CD4-positive, alpha-beta T cell treated with Interleukin-1 beta for 1 hour (primary cell): ENCODE data around the gene AGBL3.
"Not testable (repeated sequence)": the region's sequence is repeated elsewhere in the genome, so short reads cannot be mapped to it uniquely, and the experiment has no call there.

Experiments used
- DNase-seq, 2 donors: peaks; one replicate each; pipeline ENCODE4 v3.0.0-alpha.2; 2020 to 2022

Gene AGBL3

DNA sequence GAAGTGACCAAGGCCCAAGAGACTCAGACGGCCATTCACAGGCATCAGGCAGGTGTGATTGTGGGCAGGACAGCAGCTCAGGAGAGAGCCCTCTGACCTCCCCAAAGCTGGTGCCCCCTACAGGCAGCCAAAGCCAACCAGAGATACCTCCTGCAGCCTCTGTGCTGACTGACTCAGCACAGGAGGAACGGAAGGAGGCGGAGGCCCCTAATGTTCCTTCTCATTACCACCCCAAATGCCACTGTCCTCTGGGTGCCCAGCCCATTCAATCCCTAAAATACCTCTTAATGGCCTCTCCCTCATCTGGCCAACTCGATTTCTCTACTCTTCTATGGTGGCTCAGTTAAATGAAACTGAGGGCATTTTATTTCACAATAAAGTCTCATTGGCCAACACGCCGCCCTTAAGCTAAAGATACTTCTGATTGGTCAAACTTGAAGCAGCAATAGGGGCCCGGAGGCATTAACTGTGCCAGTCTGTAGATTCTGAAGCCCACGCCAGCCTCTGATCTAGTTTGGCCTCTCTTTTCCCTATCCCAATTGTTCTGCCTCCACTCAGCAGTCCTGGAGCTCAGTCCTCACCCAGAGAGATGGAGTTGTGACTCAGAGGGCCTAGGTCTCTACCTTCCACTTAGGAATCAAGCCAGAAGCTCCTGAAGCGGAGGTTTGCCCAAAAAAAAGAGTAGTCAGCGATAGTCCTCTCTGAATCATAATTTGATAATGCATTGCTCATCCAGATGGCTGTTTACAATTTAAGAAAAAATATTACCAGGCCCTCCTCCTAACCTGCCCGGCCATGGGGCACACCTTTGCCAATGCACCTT is 183.0 kb downstream of the AGBL3 start:
- peak; percentile 71 to 72 for DNase-seq

GRCh38 chr7:135169964-135170273 is 183.6 kb downstream of the AGBL3 start:
- DNase-seq, result no peak

DNA sequence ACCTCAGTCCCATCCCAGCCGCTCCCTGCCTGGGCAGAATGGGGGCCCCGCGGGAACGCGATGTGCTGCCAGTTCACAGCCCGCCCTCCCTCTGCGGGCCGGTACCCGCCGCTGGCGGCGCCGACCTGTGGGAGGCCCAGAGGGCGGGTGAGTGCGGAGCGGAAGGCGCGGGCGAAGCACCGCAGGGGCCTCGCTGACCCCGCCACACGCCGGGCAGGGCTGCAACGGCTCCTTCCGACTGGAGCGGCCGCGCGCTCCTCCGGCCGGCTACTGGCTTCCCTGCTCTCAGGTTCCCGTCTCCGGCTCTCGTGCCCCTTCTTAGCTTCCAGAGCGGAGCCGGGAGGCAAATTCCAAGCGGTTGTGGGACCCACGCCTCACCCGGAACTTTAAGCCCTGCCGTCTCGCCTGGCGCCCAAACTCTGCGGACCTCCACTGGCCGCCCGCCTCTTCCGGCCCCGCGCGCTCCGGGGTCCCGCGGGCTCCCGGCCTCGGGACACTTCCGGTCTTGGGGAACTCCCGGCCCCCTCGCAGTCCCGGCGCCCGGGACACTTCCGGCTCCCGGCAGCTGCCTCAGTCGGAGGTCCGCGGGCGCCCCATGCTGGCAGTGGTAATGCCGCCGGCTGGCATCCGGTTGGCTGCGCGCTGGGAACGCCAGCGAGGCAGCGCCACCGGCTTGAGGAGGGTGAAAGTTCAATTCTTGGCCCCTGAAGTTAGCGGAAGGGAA is 184.1 kb downstream of the AGBL3 start, which contains the start of gene CYREN:
CYREN (minus strand) TSS at position 434 of the 724 bp plus-strand sequence. CDS start 1,785 bp downstream, outside the sequence.
- peak; percentile 91 to 92 for DNase-seq

- not testable (repeated sequence) for DNase-seq
Measured at GRCh38 chr7:135170998-135171481, 184.7 kb downstream of the AGBL3 start.

DNA sequence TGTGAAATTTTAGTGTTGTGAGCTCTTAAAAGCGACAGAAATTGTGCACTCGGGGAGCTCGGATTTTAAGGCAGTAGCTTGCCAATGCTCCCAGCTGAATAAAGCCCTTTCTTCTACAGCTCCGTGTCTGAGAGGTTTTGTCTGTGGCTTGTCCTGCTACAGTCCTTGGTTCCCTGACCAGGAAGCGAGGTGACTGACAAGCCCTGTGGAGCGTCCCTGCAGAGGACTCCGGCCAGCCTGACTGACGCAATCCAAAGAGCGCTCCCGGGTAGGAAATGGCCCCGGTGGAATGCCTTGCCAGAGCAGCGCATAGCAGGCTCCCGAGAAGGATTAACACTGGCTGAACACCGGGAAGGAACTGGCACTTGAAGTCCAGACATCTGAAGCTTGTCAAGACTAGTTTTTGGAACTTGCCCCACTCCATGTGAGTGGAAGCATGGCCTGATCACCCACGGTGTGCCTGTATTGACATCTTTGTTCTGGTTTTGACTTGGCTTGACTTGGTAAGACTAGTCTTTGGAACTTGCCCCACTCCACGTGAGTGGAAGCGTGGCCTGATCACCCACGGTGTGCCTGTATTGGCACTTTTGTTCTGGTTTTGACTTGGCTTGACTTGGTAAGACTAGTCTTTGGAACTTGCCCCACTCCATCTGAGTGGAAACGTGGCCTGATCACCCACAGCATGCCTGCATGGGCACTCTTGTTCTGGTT is 185.4 kb downstream of the AGBL3 start:
- not testable (repeated sequence) for DNase-seq

DNA sequence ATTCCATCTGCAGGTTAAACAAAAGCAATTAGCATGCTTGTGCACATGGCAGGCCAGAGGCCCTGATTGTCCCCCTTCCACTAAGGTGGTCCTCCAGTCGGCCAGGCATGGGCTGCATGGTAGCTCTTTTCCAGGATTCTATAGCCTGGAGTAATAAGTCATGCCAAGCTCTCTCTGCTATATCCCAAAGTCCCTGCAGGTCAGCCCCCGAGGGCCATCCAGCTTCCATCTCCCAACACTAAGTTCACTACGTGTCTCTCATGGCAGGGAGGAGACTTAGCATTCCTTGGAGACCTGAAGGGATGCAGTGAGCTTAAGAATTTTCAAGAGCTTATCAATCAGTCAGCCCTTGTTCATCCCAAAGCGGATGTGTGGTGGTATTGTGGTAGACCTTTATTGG is 187.6 kb downstream of the AGBL3 start:
- not testable (repeated sequence) for DNase-seq

GRCh38 chr7:135174941-135175340 is 188.6 kb downstream of the AGBL3 start:
- DNase-seq, result no peak

DNA sequence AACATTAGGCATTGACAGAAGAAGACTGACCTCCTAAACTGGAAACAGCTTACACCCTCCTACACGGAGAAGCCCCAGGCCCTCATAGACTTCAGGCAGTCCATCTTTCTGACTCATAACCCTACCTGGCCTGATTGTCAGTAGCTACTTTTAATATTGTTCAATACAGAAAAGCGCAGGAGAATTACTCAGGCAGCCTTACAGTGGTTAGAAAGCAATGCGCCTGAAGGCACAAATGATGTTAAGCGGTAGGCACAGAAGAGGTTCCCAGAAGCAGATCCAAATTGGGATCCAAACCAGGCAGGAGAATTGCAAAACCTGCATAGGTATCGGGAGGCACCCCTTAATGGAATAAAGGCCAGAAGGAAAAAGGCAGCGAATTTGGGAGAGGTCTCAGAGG is 189.6 kb downstream of the AGBL3 start:
- DNase-seq, result no peak

- DNase-seq, result no peak
Measured at GRCh38 chr7:135177028-135177696, 190.9 kb downstream of the AGBL3 start.

DNA sequence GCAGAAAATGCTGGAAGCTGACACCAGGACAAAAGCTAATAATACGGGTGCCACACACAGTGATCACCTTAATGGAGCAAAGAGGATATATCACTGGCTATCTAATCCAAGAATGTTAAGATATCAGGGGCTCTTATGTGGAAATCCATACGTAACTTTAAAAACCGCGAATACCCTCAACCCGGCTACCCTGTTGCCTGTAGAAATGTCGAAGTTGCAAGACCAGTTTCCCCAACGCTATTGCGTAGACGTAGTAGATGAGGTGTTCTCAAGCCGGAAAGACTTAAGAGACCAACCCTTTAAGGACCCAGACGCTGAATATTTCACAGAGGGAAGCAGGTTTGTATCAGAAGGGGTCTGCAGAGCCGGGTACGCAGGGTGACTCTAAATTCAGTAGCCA is 192.1 kb downstream of the AGBL3 start:
- DNase-seq, result no peak

GRCh38 chr7:135179321-135179925 is 193.1 kb downstream of the AGBL3 start:
- DNase-seq, result no peak

GRCh38 chr7:135180122-135180521 is 193.8 kb downstream of the AGBL3 start:
- DNase-seq, result no peak

DNA sequence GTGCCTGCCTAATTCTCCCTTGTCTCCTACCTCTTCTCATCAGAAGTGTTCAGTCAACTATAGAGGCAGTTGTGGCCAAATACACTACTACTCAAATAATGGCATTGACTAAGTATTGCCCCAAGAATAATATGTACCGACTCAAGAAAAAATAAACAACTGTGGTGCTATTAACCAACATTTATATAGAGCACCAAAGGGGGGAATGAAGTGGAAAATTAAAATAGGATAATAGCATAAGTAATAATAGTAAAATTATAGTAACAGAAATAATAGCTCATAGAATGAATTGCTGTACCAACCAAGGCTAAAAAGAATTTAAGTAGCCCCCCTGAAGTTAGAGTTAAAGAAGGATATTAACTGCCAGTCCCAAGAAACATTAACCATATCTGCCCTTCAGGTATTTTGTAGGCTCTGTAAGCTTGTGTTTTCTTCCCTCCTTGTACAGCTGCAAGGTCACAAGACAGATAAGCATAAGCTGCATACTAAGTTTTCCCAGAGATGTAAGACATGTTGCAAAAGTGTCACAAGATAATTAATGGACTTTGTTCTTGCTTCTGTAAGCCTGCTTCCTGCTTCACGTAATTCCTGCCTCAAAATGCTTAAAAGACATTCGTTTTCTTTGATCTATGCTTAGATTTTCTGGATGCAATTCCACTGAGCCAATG is 195.1 kb downstream of the AGBL3 start:
- no peak for DNase-seq

DNA sequence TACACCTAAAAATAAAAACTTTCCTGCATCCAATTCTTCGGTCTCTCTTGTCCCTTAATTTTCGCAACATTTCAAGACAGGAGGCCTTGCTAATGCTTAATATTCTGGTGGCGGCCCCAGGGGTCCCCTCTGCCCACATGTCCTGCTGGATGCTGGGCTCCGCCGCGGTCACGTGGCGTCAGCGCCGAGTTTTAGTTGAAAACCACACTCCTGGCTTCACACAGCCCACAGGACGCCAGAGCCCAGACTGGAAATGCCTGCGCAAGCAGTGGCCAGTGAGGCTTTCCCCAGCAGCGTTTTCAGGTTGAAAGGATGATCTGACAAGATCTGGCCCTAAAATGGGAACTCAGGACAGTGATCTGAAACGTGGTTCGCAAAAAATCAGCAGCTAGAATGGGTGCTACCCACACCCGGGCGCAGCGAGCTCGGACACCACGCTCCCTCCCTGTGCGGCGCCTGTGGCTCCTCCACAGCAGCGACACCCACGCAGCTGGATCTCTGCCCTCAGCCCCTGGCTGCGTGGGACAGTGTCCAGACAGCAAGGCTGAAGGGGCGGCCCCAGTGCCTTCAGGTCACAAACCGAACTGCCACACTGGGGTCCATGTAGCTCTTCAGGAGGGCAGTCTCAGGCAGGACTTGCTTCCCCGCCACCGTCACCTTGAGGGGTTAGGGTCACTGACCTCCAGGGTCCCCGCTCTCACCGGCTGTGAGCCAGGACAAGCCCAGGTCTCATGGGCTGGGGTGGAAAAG is 195.8 kb downstream of the AGBL3 start:
- no peak for DNase-seq

GRCh38 chr7:135183478-135183877 is 197.2 kb downstream of the AGBL3 start:
- DNase-seq, result no peak

DNA sequence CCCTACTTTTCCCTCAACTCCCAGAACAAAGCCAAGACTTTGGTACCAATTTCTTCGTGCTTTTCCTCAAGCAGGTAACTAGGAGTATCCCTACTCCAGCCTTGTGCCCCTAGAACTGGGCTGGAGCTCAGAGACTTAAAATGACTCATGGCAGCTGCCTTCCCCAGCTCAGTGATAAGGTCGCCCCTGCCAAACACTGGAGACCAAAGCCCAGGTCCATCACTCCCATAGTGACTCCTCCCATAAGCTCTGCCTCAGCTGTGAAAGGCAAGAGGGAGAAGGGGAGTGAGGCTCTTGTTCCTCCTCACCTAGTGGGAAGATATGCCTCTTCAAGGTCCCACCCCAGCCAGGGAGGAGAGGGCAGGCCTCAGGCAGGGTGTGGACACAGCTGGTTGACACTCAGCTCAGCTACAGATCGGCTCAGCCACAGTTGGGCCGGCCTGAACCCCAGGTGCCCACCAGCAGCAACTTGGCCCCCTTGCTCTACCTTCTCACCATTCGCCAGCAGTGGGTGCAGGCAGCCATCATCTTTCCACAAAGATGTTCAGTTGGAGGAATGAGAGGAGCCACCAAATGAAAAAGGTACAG is 198.0 kb downstream of the AGBL3 start:
- no peak for DNase-seq
